ENCODE measurements around the gene FZR1.

- no peak for TF ChIP-seq CTCF (conservative IDR thresholded peaks at IDR 0.05; ENCODE audit: low read depth, low read length)
- TF ChIP-seq EZH2 (IDR thresholded peaks at IDR 0.05; ENCODE audit: borderline replicate concordance, low read depth, low read length, poor library complexity, severe bottlenecking) = no peak
Observed at GRCh38 chr19:3476830-3477229, 29.3 kb upstream of the FZR1 start.

All from A673 (cell line).